Mesendoderm (in vitro differentiated cells): ENCODE measurements around the gene PLEKHA1.

Experiments
- DNase-seq: peaks from one replicate; pipeline ENCODE4 v3.0.0; 2013
- H2AK5ac ChIP-seq: 2 replicates; pipeline ENCODE4 v1.6.1; 2013; ENCODE audit warnings: low read length, inconsistent platforms
- H2BK120ac ChIP-seq: 2 replicates; pipeline ENCODE4 v1.6.1; 2013; ENCODE audit warnings: low read depth, mild to moderate bottlenecking, low read length, moderate library complexity, mixed read lengths
- H2BK15ac ChIP-seq: replicated peaks from 2 replicates; pipeline ENCODE4 v1.6.1; 2013; ENCODE audit warnings: low read depth, mild to moderate bottlenecking, moderate library complexity
- H2BK5ac ChIP-seq: 2 replicates; pipeline ENCODE4 v1.6.1; 2013; ENCODE audit warnings: low read length, inconsistent platforms
- H3K18ac ChIP-seq: 2 replicates; pipeline ENCODE4 v1.6.1; 2013; ENCODE audit warnings: mild to moderate bottlenecking, low read length, mixed read lengths
- H3K23ac ChIP-seq: one replicate; pipeline ENCODE4 v1.6.1; 2013; ENCODE audit warnings: low read length
- H3K27ac ChIP-seq: 2 replicates; pipeline ENCODE4 v1.5.1; 2013; ENCODE audit warnings: low read depth, mild to moderate bottlenecking, inconsistent platforms, low read length, moderate library complexity
- H3K27me3 ChIP-seq: 2 replicates; pipeline ENCODE4 v1.6.1; 2013; ENCODE audit warnings: low read length, control low read depth, mild to moderate bottlenecking, inconsistent platforms; ENCODE audit not compliant: insufficient read depth, poor library complexity
- H3K36me3 ChIP-seq: 2 replicates; pipeline ENCODE4 v1.6.1; 2013; ENCODE audit warnings: low read length, inconsistent platforms; ENCODE audit not compliant: control insufficient read depth, insufficient read depth
- H3K4ac ChIP-seq: one replicate; pipeline ENCODE4 v1.6.1; 2013; ENCODE audit warnings: low read depth, mild to moderate bottlenecking, low read length, moderate library complexity
- H3K4me1 ChIP-seq: 2 replicates; pipeline ENCODE4 v1.6.1; 2013; ENCODE audit warnings: low read depth, low read length, inconsistent platforms; ENCODE audit not compliant: control insufficient read depth
- H3K4me2 ChIP-seq: 2 replicates; pipeline ENCODE4 v1.6.1; 2013; ENCODE audit warnings: low read length
- H3K4me3 ChIP-seq: 2 replicates; pipeline ENCODE4 v1.5.1; 2013; ENCODE audit warnings: mild to moderate bottlenecking, low read length
- H3K56ac ChIP-seq: one replicate; pipeline ENCODE4 v1.6.1; 2013; ENCODE audit warnings: low read length
- H3K79me1 ChIP-seq: 2 replicates; pipeline ENCODE4 v1.6.1; 2013; ENCODE audit warnings: low read length, inconsistent platforms
- H3K79me2 ChIP-seq: 2 replicates; pipeline ENCODE4 v1.6.1; 2013; ENCODE audit warnings: mild to moderate bottlenecking, low read length; ENCODE audit not compliant: control insufficient read depth, insufficient read depth
- H3K9ac ChIP-seq: 2 replicates; pipeline ENCODE4 v1.6.1; 2013; ENCODE audit warnings: low read length, inconsistent platforms
- H4K5ac ChIP-seq: one replicate; pipeline ENCODE4 v1.6.1; 2013; ENCODE audit warnings: low read length
- H4K8ac ChIP-seq: one replicate; pipeline ENCODE4 v1.6.1; 2013; ENCODE audit warnings: low read depth, mild to moderate bottlenecking, control low read depth, low read length, moderate library complexity
- WGBS: extraction: QIAGEN DNeasy Blood & Tissue Kit; methylation state at CpG from one replicate; pipeline ENCODE4 v1.1.7; 2013; ENCODE audit warnings: low lambda C conversion rate, missing lambda C conversion rate; ENCODE audit not compliant: insufficient coverage; ENCODE audit errors: extremely low coverage; 5-methylcytosine and 5-hydroxymethylcytosine counted together

Gene PLEKHA1

DNA sequence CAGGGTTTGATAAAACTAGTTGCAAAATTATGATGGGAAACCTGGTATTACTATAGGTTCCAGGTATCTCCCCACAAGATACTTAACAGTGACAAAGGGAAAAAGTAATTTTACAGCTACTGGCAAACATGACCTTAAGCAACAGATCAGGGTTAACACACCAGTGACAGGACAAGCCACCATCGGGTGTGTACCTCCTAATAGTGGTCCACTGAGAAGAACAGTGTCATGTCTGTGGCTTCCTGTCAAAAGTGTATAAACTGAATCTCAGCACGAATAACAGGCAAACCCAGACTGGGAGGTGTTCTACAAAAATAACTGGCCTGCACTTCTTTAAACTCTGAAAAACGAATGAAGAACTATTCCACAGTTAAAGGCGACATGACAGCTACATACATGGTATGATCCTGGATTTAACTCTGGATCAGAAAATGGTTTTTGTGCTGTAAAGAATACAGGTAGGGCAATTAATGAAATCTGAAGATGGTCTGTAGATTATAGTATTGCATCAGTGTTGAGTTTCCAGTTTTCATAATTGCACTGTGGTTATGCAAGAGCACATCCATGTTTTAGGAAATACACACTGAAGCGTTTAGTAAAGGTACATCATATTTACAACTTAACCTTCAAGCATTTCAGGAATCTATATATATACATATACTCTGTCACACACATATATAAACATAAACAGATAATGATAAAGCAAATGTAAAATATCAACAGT is 47.9 kb downstream of the PLEKHA1 start:
- Histone ChIP-seq H3K79me1 (no peaks in the 10 kb centered on the region), H3K4me1 (no peaks in the 10 kb centered on the region), H4K8ac (no peak overlapping the region), H3K9ac (no peak overlapping the region), H3K27ac (no peak overlapping the region), H3K4ac (no peak overlapping the region), H3K4me2 (no peak overlapping the region), H4K5ac (no peak overlapping the region), H2BK15ac (no peak overlapping the region), H2BK120ac (no peak overlapping the region), H3K23ac (no peak overlapping the region), H3K18ac (no peak overlapping the region), H2BK5ac (no peak overlapping the region), H3K36me3 (no peaks in the 10 kb centered on the region), H2AK5ac (no peak overlapping the region), H3K79me2 (no peaks in the 10 kb centered on the region), H3K4me3 (no peak overlapping the region), H3K27me3 (no peaks in the 10 kb centered on the region), H3K56ac (no peak overlapping the region)
- DNase-seq: no peak
- WGBS: no CpG with 5 or more reads among the region's 5 CpGs

DNA sequence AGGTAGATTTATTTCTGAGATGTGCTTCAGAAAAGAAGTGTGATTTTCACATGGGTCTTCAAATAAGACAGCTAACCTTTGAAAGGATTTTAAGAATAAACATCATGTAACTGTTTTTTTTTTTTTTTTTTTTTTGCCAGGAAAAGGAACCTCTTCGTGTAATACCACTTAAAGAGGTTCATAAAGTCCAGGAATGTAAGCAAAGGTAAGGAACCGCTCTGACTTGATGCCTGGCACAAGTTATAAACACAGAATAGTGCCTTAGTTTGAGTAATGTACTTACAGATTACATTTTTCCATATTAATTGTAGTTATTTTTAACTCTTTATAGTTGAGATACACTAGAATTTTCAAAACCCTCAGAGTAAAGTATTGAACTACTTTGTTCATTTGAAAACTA is 49.6 kb downstream of the PLEKHA1 start:
- Histone ChIP-seq H2BK5ac (no peak overlapping the region), H3K4me1 (no peaks in the 10 kb centered on the region)
- WGBS: no CpG with 5 or more reads among the region's 2 CpGs

DNA sequence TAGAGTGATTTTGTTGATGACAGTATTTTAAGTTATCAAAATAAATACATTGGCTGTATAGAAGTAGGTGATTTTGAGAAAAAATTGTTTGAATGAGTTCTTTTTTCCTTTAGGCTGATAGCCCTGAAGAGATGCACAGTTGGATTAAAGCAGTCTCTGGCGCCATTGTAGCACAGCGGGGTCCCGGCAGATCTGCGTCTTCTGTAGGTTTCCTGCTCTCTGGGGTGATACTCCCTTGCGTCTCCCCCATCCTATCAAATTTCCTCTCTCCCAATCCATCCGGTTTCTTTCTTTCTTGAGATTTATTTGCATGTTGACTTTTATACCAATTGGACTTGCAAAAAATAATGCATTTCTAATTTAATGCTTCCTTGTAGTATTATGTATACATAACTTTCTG is 52.3 kb downstream of the PLEKHA1 start:
- no peaks in the 10 kb centered on the region for H3K79me1 ChIP-seq
- no peak overlapping the region for H2BK15ac ChIP-seq
- H4K5ac ChIP-seq: no peak overlapping the region
- no peak overlapping the region for H3K9ac ChIP-seq
- no peak overlapping the region for H3K18ac ChIP-seq
- no peak overlapping the region for H3K56ac ChIP-seq
- H2BK120ac ChIP-seq: no peak overlapping the region
- no peaks in the 10 kb centered on the region for H3K27me3 ChIP-seq
- DNase-seq: no peak
- no peaks in the 10 kb centered on the region for H3K4me1 ChIP-seq
- H2BK5ac ChIP-seq: no peak overlapping the region
- H3K23ac ChIP-seq: no peak overlapping the region
- no CpG with 5 or more reads among the region's 6 CpGs for WGBS
- H4K8ac ChIP-seq: no peak overlapping the region
- H3K4me3 ChIP-seq: no peak overlapping the region
- H3K4me2 ChIP-seq: no peak overlapping the region
- H3K36me3 ChIP-seq: no peaks in the 10 kb centered on the region
- H3K79me2 ChIP-seq: no peaks in the 10 kb centered on the region
- no peak overlapping the region for H3K27ac ChIP-seq
- H3K4ac ChIP-seq: no peak overlapping the region
- no peak overlapping the region for H2AK5ac ChIP-seq

More for the DNA sequence above, 49.6 kb downstream of the PLEKHA1 start:
- Histone ChIP-seq H3K79me2 (no peaks in the 10 kb centered on the region), H2BK120ac (no peak overlapping the region), H4K8ac (no peak overlapping the region), H2BK15ac (no peak overlapping the region), H3K4me2 (no peak overlapping the region), H3K9ac (no peak overlapping the region), H3K4ac (no peak overlapping the region), H3K27me3 (no peaks in the 10 kb centered on the region), H3K27ac (no peak overlapping the region), H3K36me3 (no peaks in the 10 kb centered on the region), H2AK5ac (no peak overlapping the region), H3K18ac (no peak overlapping the region), H3K56ac (no peak overlapping the region), H4K5ac (no peak overlapping the region), H3K23ac (no peak overlapping the region), H3K4me3 (no peak overlapping the region), H3K79me1 (no peaks in the 10 kb centered on the region)
- no peak for DNase-seq

DNA sequence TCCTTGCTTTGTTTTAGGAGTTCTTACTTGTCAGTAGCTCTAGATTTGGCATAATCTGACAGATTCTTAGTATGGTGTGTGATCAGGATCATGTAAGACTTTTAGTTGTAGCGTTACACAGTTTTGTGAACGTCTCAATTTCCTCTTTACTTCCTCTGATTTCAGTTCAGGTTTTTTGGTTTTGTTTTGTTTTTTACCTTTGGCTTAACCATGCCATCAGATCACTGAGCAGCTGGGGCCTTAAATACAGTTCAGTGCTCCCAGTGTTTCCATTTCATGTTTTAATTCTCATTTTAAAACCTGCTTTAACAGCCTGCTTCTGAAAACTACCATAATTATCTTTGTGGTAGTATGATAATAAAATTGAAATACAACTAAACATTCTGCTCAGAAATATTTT is 52.8 kb downstream of the PLEKHA1 start:
- H2BK120ac ChIP-seq: no peak overlapping the region
- no peak overlapping the region for H3K27ac ChIP-seq
- no peaks in the 10 kb centered on the region for H3K79me2 ChIP-seq
- no peak overlapping the region for H3K4me3 ChIP-seq
- H3K36me3 ChIP-seq: no peaks in the 10 kb centered on the region
- no peak overlapping the region for H3K4me2 ChIP-seq
- H3K23ac ChIP-seq: no peak overlapping the region
- no peak overlapping the region for H3K9ac ChIP-seq
- H2BK5ac ChIP-seq: no peak overlapping the region
- no peak overlapping the region for H3K4ac ChIP-seq
- H2AK5ac ChIP-seq: no peak overlapping the region
- no peaks in the 10 kb centered on the region for H3K79me1 ChIP-seq
- DNase-seq: no peak
- H2BK15ac ChIP-seq: no peak overlapping the region
- no peaks in the 10 kb centered on the region for H3K27me3 ChIP-seq
- no peak overlapping the region for H3K56ac ChIP-seq
- no peak overlapping the region for H3K18ac ChIP-seq
- no peak overlapping the region for H4K8ac ChIP-seq
- WGBS: no CpG with 5 or more reads among the region's 2 CpGs
- no peak overlapping the region for H4K5ac ChIP-seq
- no peaks in the 10 kb centered on the region for H3K4me1 ChIP-seq

DNA sequence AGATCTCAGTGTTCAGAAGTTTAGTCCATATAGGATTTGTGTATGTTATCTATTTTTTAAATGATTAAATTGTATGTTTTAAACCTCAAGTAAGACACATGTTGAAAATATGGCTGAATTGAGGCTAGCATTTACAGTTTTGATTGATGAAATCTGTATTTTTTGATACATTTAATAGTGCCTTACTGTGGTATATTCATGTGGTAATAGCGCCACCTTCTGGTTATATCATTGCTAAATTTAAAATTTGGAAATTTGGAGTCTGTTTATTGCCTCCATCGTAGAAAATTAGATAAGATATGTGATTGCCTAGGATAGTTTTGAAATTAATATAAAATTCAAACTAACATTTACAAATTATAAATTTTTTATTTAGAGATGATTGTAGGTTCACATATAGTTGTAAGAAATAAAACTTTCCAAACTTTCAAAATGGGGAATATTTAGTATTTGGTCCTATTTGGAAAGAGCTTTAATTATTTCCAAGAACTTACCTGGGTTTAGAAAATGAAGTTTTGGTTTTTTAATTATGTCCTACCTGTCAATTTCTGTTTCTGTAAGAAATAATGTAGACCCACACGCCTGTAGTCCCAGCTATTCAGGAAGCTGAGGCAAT is 60.8 kb downstream of the PLEKHA1 start:
- Histone ChIP-seq H3K27me3 (no peaks in the 10 kb centered on the region), H3K4ac (no peak overlapping the region), H3K27ac (no peak overlapping the region), H3K9ac (no peak overlapping the region), H3K36me3 (no peaks in the 10 kb centered on the region), H3K79me1 (no peaks in the 10 kb centered on the region), H3K4me3 (no peak overlapping the region), H4K8ac (no peak overlapping the region), H4K5ac (no peak overlapping the region), H2AK5ac (no peak overlapping the region), H2BK120ac (no peak overlapping the region), H3K56ac (no peak overlapping the region), H2BK5ac (no peak overlapping the region), H3K4me2 (no peak overlapping the region), H3K23ac (no peak overlapping the region), H2BK15ac (no peak overlapping the region), H3K4me1 (no peaks in the 10 kb centered on the region), H3K18ac (no peak overlapping the region), H3K79me2 (no peaks in the 10 kb centered on the region)
- WGBS: no CpG with 5 or more reads among the region's 3 CpGs
- peak; percentile 28 for DNase-seq

DNA sequence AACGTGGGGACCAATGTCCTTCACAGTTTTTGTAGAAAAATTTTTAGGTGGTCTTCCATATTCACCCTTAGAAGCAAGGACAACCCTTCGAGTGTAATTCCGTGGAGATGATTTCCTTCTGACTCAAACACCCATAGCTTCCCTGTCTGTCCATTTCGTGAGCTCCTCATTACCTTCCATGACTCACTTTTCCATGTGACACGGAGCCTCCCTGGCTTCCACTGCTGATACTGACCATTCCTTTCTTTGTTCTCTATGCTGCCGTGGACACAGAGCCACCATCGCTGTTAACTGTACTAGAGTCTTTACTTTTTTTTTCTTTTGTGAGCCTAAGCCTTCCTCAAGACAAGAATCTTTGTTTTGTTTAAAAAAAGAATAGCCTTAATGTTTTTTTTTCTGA is 67.5 kb downstream of the PLEKHA1 start:
- H4K5ac ChIP-seq: no peak overlapping the region
- WGBS: no CpG with 5 or more reads among the region's 7 CpGs
- H3K36me3 ChIP-seq: no peaks in the 10 kb centered on the region
- no peak overlapping the region for H3K27ac ChIP-seq
- no peaks in the 10 kb centered on the region for H3K79me1 ChIP-seq
- no peak overlapping the region for H3K56ac ChIP-seq
- no peaks in the 10 kb centered on the region for H3K27me3 ChIP-seq
- no peak overlapping the region for H3K18ac ChIP-seq
- no peak for DNase-seq
- no peak overlapping the region for H3K9ac ChIP-seq
- no peak overlapping the region for H3K4me2 ChIP-seq
- H4K8ac ChIP-seq: no peak overlapping the region
- H3K4me3 ChIP-seq: no peak overlapping the region
- no peak overlapping the region for H3K4ac ChIP-seq
- no peaks in the 10 kb centered on the region for H3K4me1 ChIP-seq
- H3K23ac ChIP-seq: no peak overlapping the region
- no peak overlapping the region for H2BK120ac ChIP-seq
- H2AK5ac ChIP-seq: no peak overlapping the region
- no peak overlapping the region for H2BK5ac ChIP-seq
- no peak overlapping the region for H2BK15ac ChIP-seq
- no peaks in the 10 kb centered on the region for H3K79me2 ChIP-seq
